Body of pancreas (tissue), 4 donors: ENCODE data around the gene SLC25A13.
"Not testable (repeated sequence)": the region's sequence is repeated elsewhere in the genome, so short reads cannot be mapped to it uniquely, and the experiment has no call there.

Experiments used
- POLR2A ChIP-seq, 3 donors: fragments of 450-650 bp; IDR thresholded peaks; one replicate each; pipeline ENCODE4 v1.6.1; 2016; ENCODE audit warnings: antibody characterized with exemption in 3 of 3, mild to moderate bottlenecking in 2 of 3
- TF ChIP-seq, protein P1 (sequence below), 7 experiments: fragments of 450-650 bp in 4 of 7; fragments of 200-600 bp in 3 of 7; sonication (generic) in 3 of 7; IDR thresholded peaks; one replicate each; pipeline ENCODE4 v1.5.1; 2016 to 2019; ENCODE audit warnings: antibody characterized with exemption in 7 of 7

DNA sequence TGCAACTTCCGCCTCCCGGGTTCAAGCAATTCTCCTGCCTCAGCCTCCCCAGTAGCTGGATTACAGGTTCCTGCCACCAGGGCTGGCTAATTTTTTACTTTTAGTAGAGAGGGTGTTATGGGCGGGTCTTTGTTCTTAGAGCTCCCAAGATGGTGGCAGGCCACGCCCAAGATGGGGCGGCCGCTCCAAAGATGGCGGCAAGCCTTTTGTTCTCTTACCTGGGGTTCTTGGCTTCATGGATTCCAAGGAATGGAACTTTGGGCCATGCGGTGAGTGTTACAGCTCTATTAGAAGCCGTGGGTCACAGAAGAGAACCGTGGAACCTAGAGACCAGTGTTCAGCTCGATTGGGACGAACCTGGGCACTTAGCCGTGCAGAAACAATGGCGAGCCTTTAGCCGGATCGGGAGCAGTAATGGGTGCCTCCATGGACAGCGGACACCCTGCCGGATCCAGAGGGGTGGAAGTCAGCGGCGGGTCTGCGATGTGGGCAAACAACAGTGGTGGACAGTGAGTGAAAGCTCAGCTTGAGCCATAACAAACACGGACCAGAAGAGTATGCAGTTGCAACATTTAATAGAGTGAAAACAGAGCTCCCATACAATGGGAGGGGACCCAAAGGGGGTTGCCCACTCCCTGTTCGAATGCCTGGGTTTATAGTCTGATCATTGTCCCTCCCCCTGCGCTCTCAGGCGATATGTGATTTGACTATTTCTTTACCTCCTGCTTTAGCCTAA, 36.5 kb upstream of the SLC25A13 start:
- TF ChIP-seq, protein P1, sequence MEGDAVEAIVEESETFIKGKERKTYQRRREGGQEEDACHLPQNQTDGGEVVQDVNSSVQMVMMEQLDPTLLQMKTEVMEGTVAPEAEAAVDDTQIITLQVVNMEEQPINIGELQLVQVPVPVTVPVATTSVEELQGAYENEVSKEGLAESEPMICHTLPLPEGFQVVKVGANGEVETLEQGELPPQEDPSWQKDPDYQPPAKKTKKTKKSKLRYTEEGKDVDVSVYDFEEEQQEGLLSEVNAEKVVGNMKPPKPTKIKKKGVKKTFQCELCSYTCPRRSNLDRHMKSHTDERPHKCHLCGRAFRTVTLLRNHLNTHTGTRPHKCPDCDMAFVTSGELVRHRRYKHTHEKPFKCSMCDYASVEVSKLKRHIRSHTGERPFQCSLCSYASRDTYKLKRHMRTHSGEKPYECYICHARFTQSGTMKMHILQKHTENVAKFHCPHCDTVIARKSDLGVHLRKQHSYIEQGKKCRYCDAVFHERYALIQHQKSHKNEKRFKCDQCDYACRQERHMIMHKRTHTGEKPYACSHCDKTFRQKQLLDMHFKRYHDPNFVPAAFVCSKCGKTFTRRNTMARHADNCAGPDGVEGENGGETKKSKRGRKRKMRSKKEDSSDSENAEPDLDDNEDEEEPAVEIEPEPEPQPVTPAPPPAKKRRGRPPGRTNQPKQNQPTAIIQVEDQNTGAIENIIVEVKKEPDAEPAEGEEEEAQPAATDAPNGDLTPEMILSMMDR (IDR thresholded peaks at IDR 0.05): not testable (repeated sequence)
- TF ChIP-seq POLR2A (IDR thresholded peaks at IDR 0.05): not testable (repeated sequence)
